Activated CD8-positive, alpha-beta memory T cell treated with anti-CD3 and anti-CD28 coated beads, Interleukin-2, amount 50 U/mL, for 1 hour (primary cell): Measurements from ENCODE around the gene PGAP2.
A peak's percentile ranks its signal among the peaks of the same experiment; 100 is the strongest.
"Not testable (repeated sequence)": the region's sequence is repeated elsewhere in the genome, so short reads cannot be mapped to it uniquely, and the experiment has no call there.

ENCODE experiments used
- DNase-seq: peaks from one replicate; pipeline ENCODE4 v3.0.0-alpha.2; 2020; ENCODE audit errors: extremely low read depth

The PGAP2 gene

DNA sequence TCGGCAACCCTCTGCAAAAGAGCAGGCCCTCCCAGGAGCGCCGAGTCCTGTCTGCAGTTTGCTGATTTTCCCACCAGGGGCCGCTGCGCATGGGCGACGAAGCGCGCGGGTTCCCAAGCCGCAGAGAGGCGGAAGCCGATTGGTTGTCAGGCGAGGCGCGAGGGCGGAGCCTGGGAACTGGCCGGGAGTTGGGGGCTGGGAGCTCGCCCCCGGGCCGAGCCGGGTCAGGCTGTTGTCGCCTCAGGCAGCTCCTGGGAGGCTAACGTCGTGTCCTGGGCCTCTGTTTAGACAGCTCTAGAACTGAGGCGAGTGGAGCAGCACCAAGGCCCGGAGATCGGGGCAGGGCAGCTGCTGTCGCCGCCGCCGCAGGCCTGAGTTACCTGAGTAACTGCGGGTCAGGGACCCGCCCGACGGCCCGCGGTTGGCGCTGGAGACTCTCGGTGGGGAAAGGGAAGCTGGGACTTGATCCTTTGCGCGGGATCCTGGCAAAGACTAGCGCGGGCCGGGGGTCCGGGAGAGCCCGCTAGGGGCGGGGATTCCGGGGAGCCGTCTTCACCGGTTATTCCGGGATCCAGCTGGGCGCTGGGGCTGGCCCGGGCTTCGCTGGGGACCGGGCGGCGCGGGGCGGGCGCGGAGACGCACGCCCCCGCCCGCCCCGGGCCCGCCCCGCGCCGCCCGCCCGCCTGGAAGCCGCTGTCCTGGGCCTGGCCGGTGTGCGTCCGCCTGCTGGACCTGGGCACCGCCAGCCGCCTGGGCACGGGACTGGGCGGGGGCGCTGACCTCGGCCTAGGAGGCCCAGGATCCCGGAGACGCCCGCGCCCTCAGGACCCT, 46.8 kb downstream of the PGAP2 start, which contains the start of gene STIM1:
Gene STIM1, plus strand, starts transcription at position 688 of the 831 bp plus-strand sequence. CDS start 607 bp downstream, outside the sequence.
- DNase-seq, result peak; percentile 92

- no peak for DNase-seq
These were observed 47.6 kb downstream of the PGAP2 start for GRCh38 chr11:3855808-3856491.

DNA sequence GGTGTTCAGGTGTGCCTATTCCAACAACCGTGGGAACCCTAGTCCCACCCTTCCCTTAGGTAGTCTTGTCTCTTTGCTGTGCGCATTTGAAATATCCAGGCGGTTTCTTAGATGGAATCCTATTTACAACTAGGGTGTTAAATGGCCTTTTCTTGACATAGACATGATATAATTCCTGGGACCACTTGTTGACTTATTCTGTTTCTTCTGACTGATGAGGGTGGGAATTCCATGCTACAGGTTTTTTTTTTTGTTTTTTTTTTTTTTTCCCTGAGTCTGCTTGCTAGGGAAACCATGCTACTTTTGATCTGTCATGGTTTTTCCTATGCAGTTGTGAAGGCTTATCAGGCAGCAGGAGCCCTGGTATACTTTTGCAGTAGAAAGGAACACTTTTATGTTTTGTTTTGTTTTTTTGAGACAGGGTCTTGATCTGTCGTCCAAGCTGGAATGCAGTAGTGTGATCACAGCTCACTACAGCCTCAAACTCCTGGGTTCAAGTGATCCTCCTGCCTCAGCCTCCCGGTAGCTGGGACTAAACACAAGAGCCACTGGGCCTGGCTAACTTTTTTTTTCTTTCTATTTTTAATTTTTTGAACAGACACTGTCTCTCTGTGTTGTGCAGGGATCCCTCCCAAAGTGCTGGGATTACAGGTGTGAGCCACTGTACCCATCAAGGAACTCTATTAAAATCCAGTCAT, 48.6 kb downstream of the PGAP2 start:
- no peak for DNase-seq

DNA sequence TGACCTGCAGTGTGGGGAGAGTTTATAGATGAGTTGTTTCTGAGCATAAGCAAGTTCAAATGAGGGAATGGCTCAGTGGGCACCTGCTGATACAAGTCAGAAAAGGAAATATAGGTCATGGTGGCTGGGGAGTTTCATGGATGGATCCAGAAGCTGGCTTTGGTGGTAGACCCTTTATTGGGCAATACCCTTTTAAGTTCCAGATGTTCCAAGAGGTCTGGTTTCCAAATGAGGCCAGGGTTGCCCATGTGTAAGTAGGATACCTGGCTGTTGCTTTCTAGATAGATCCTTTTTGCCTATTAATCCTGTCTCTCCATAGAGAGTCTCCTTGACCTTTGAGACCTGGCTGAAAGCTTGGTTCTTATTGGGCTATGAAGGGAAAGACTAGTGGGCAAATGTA, 49.3 kb downstream of the PGAP2 start:
- DNase-seq, result no peak

DNA sequence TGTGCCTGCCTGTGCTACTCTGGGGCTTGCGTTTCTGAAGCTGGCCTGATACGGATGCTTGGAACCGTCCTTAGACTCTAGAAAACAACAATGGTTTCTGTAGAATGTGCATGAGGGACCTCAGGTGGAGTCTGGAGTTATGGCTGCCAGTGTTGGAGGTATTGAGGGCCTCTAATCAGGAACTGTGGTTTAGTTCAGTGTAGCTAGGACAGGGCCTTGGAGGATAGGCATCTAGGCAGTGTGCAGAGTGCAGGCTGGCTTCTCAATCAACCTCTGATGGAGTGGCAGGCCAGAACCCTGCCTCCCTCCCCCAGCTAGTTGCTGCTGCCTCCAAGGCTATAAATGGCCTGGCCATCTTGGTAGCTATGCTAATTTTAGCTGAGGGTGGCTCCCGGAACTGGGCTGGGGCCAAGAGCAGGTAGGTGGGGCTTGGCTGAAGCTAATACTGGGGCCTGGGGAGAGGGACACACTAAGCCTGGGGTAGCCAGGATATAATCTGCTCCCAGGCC, 51.1 kb downstream of the PGAP2 start:
- DNase-seq, result no peak

DNA sequence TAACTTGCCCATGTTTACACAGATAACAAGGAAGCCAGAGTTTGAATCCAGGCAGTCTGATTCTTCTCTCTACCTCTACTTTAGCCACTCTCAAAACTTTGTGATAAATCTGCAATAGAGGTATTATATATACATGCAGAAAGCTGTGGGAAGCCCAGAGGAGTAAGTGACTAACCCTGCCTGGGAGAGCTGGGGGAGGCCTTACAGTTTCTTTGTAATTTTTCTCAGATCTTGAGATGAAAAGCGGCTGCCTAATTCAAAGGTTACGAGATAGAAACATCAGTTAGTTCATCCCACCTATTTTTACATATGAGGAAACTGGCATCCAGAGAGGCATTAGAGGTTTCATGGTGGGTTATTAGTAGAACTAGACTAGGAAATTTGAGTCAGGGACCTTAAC, 52.0 kb downstream of the PGAP2 start:
- DNase-seq, result no peak

- not testable (repeated sequence) for DNase-seq
These were observed 52.6 kb downstream of the PGAP2 start for GRCh38 chr11:3860898-3861393.

DNA sequence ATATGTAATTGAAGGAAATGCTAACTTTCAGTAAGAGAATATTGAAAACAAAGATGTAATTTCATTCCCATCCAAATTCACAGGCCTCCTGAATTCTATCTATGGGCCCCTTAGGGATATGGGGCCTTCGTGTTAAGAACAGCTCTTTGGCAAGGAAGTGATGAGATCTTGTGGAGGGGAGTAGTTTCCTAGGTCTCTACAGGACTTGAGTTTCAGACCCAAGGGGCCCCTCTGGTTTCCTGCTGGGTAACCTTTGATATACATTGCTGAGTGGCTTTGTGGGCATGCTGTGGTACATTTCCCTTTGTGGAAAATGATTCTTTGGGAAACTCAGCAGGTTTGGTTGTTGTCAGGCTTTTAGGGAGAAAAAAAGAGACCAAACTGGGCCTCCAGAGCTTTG, 53.3 kb downstream of the PGAP2 start:
- DNase-seq, result no peak

- no peak for DNase-seq
These were observed 57.2 kb downstream of the PGAP2 start for GRCh38 chr11:3865388-3866193.

GRCh38 chr11:3866206-3866605, 57.8 kb downstream of the PGAP2 start:
- DNase-seq, result no peak

DNA sequence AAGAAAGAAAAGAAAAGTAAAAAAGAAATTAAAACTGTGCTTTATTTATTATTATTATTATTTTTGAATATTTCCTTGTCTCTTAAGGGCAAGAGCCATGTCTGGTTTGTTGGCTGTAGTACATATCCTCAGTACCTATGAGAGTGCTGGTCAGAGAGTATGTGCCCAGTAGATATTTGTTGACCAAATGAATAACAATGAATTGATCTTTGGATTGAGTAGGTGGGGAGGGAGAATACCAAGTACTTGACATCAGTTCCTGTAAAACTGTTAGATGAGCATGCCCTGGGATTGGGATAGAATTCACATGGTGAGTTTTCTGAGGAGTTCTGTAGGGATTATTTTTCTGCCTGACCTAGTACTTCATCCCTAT, 58.5 kb downstream of the PGAP2 start:
- DNase-seq, result no peak

DNA sequence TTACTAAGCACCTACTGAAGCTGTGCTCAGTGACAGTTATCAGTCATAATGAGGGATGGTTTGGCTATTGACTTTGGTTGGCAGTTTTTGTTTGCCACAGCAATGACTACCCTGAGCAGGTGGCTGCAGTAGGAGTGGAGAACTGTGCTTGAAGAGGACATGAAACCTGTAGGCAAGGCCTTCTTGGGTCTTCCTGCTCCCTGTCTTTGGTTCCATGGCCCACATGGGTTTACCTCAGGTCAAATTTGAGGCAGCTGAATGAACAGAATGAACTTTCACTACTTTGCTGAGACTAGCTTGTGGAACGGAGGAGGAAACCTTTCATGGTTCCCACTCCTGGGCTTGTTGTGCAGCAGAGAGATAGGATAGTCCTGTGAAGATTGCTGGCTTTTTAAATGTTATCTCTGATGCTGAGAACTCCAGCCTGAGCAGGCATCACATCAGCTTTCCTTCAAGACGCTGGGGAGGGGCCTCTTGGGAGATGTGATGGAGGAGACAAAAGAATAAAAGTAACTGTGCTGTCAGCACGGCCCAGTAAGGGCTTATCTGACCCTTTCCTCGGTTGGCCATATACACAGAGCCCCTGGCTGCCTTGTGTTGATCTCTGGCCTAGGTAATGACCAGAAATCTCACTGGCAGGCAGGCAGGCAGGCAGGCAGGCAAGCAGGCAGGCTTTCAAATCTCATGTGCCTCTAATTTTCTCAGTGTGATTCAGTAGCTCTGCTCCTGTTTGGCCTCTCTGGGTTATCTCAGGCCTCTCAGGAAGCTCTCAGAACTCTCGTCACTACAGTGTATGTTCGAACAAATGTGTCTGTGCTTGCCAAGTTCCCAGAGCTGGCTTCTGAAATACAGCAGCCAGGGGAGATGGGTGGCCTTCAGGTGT, 59.1 kb downstream of the PGAP2 start:
- DNase-seq, result no peak

DNA sequence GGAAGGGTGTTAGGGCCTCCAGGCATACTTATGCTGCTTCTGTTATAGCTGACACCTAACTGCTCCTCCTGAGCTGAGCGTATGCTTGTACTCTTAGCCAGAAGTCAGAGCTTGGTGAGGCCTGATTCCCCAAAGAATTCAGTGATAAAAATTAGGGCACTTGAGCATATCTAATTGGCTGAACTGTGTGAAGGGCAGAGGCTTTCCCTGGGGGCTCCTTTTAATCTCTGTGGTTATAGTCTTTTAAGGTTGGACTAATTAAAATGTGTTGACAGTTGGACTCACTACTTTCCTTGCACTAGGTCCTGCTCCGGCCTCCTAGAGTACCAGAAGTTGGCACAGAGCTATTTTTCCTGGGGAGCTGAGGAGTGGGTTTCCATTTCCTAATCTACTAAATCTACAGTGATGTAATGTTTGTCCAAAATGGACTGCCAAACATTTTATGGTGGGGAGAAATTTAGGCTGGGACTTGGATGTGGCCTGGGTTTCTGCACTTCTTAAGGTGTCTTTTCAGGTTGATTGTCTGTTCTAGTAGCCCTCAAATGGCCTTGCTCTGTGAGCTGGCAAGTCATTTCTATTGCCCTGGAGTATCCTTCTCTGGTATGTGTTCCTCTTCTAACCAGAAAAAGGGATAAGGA, 65.5 kb downstream of the PGAP2 start:
- DNase-seq, result no peak
